Body of pancreas (tissue), 4 donors: ENCODE results near the gene MAGIX. TPM values are rescaled to one million over a fixed set of nuclear protein-coding genes. Genes with fewer than 3 reads are reported as not detected.

Experiments used
- ATAC-seq: fragments of 150-250 bp; one replicate; pipeline ENCODE4 v1.9.1; 2016
- DNase-seq, 4 donors: peaks; one replicate each; pipeline ENCODE4 v3.0.0-alpha.2; 2019
- H3K27ac ChIP-seq, 4 donors: fragments of 200-600 bp; sonication (generic); 1 replicate in 3 of 4; 2 replicates in 1 of 4; pipeline versions ENCODE4 v1.5.1 to v1.6.1; 2016 to 2019; ENCODE audit warnings: mild to moderate bottlenecking in 1 of 4, mixed read lengths in 1 of 4, moderate library complexity in 1 of 4
- H3K27me3 ChIP-seq, 2 donors: fragments of 200-600 bp; sonication (generic); one replicate each; pipeline ENCODE4 v1.6.0; 2016; ENCODE audit warnings: mild to moderate bottlenecking in 1 of 2
- H3K36me3 ChIP-seq, 2 donors: fragments of 200-600 bp; sonication (generic); replicated peaks in 1 of 2; 2 replicates each; pipeline ENCODE4 v1.5.1; 2016; ENCODE audit warnings: low read depth in 2 of 2; ENCODE audit not compliant: insufficient read depth in 1 of 2
- H3K4me1 ChIP-seq: fragments of 200-600 bp; sonication (generic); one replicate; pipeline ENCODE4 v1.6.0; 2016
- H3K4me3 ChIP-seq, 2 donors: fragments of 200-600 bp; sonication (generic); 1 replicate in 1 of 2; 2 replicates in 1 of 2; pipeline ENCODE4 v1.5.1; 2016 to 2019
- H3K9me3 ChIP-seq, 3 donors: fragments of 200-600 bp; sonication (generic); 1 replicate in 2 of 3; 2 replicates in 1 of 3; pipeline ENCODE4 v1.5.1; 2016
- CTCF ChIP-seq, 7 experiments: fragments of 450-650 bp in 4 of 7; fragments of 200-600 bp in 3 of 7; sonication (generic) in 3 of 7; IDR thresholded peaks; one replicate each; pipeline ENCODE4 v1.5.1; 2016 to 2019; ENCODE audit warnings: antibody characterized with exemption in 7 of 7
- POLR2A ChIP-seq, 3 donors: fragments of 450-650 bp; IDR thresholded peaks; one replicate each; pipeline ENCODE4 v1.6.1; 2016; ENCODE audit warnings: antibody characterized with exemption in 3 of 3, mild to moderate bottlenecking in 2 of 3
- WGBS, 2 donors: methylation state at CpG; one replicate each; pipeline ENCODE4 v1.1.5; 2017; 5-methylcytosine and 5-hydroxymethylcytosine counted together
- intact Hi-C: fragments of 100-400 bp; cut with DNase I; formaldehyde crosslinking; loops from one replicate; pipeline ENCODE4 v1.15.1; 2023
- total RNA-seq, 2 donors: library from RNA; depleted of rRNA; stranded (reverse); fragments of >200 nt; gene quantifications; one replicate each; pipeline ENCODE4 v1.1.0, GENCODE V29; 2016

The MAGIX gene
- total RNA-seq, 2 donors from 2014 or later, result 13.2 to 40.9 TPM

- H3K27me3 ChIP-seq, result no peaks in the 10 kb centered on the region
- H3K4me1 ChIP-seq, result peaks cover 6% of the 10 kb centered on the region
- ATAC-seq, result no peak
- intact Hi-C loops, result no loop called here
- 1 to 4% methylated on average over 6 to 32 of the region's 34 CpGs for WGBS, 2 donors
- no peaks in the 10 kb centered on the region for H3K36me3 ChIP-seq
- no peaks in the 10 kb centered on the region for H3K9me3 ChIP-seq
- no peak for TF ChIP-seq POLR2A (IDR thresholded peaks at IDR 0.05)
- TF ChIP-seq CTCF (IDR thresholded peaks at IDR 0.05), result no peak
- peak overlapping the region; percentile 27 to 43 for H3K4me3 ChIP-seq
- DNase-seq, result peak in 1 of 4 donors; percentile 24
- peak overlapping the region; percentile 79 to 95 (median 86) for H3K27ac ChIP-seq
Observed at GRCh38 chrX:49191574-49192011, 29.0 kb downstream of the MAGIX start.

- no peaks in the 10 kb centered on the region for H3K27me3 ChIP-seq
- no peak overlapping the region for H3K27ac ChIP-seq
- H3K36me3 ChIP-seq, result no peaks in the 10 kb centered on the region
- intact Hi-C loops, result no loop called here
- H3K4me3 ChIP-seq, result no peak overlapping the region
- TF ChIP-seq CTCF (IDR thresholded peaks at IDR 0.05) (peak in 6 of 7 experiments; percentile 22 to 48 (median 40)), POLR2A (IDR thresholded peaks at IDR 0.05) (no peak)
- peak; percentile 28 to 44 (median 30) for DNase-seq
- WGBS, 2 donors, result 35 to 37% methylated on average over 5 to 9 of the region's 10 CpGs
- peaks cover 5% of the 10 kb centered on the region for H3K4me1 ChIP-seq
- H3K9me3 ChIP-seq, result no peaks in the 10 kb centered on the region
- ATAC-seq, result no peak
Observed at GRCh38 chrX:49192722-49193328, 30.3 kb downstream of the MAGIX start.

GRCh38 chrX:49193542-49193964 is 31.0 kb downstream of the MAGIX start:
- TF ChIP-seq POLR2A (IDR thresholded peaks at IDR 0.05) (no peak), CTCF (IDR thresholded peaks at IDR 0.05) (no peak)
- Histone ChIP-seq H3K27ac (no peak overlapping the region), H3K36me3 (no peaks in the 10 kb centered on the region), H3K9me3 (no peaks in the 10 kb centered on the region), H3K4me3 (no peak overlapping the region), H3K4me1 (peaks cover 5% of the 10 kb centered on the region), H3K27me3 (no peaks in the 10 kb centered on the region)
- ATAC-seq, result no peak
- DNase-seq, result no peak
- intact Hi-C loops, result no loop called here
- WGBS, 2 donors, result 50 to 89% methylated on average over 1 to 2 of the region's 2 CpGs

GRCh38 chrX:49197543-49198087 is 35.1 kb downstream of the MAGIX start:
- Histone ChIP-seq H3K27ac (no peak overlapping the region), H3K36me3 (no peaks in the 10 kb centered on the region), H3K9me3 (no peaks in the 10 kb centered on the region), H3K4me3 (no peak overlapping the region), H3K27me3 (no peaks in the 10 kb centered on the region), H3K4me1 (peaks cover 15% of the 10 kb centered on the region)
- TF ChIP-seq POLR2A (IDR thresholded peaks at IDR 0.05), result no peak
- no peak for TF ChIP-seq CTCF (IDR thresholded peaks at IDR 0.05)
- DNase-seq (no peak), ATAC-seq (no peak)
- intact Hi-C loops, result no loop called here
- 70% methylated on average over 6 of the region's 13 CpGs; no CpG with 5 or more reads in 1 of the 2 donors for WGBS, 2 donors
